ENCODE data around the gene RAB30.

GRCh38 chr11:82999232-82999631 lies 72.5 kb downstream of the RAB30 start:
- TF ChIP-seq, protein P1, sequence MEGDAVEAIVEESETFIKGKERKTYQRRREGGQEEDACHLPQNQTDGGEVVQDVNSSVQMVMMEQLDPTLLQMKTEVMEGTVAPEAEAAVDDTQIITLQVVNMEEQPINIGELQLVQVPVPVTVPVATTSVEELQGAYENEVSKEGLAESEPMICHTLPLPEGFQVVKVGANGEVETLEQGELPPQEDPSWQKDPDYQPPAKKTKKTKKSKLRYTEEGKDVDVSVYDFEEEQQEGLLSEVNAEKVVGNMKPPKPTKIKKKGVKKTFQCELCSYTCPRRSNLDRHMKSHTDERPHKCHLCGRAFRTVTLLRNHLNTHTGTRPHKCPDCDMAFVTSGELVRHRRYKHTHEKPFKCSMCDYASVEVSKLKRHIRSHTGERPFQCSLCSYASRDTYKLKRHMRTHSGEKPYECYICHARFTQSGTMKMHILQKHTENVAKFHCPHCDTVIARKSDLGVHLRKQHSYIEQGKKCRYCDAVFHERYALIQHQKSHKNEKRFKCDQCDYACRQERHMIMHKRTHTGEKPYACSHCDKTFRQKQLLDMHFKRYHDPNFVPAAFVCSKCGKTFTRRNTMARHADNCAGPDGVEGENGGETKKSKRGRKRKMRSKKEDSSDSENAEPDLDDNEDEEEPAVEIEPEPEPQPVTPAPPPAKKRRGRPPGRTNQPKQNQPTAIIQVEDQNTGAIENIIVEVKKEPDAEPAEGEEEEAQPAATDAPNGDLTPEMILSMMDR (IDR thresholded peaks at IDR 0.05) = no peak
- TF ChIP-seq POLR2A (IDR thresholded peaks at IDR 0.05) (no peak), POLR2AphosphoS5 (IDR thresholded peaks at IDR 0.05) (no peak), EP300 (IDR thresholded peaks at IDR 0.05) (no peak)

Measured in gastroesophageal sphincter (tissue), 3 donors.